Lower leg skin (tissue), 4 donors: ENCODE data around the gene GATB. TPM values are rescaled to one million over a fixed set of nuclear protein-coding genes. Genes with fewer than 3 reads are reported as not detected.

Source experiments
- DNase-seq, 2 donors: peaks; one replicate each; pipeline ENCODE4 v3.0.0-alpha.2; 2019; ENCODE audit warnings: low spot score in 2 of 2
- H3K4me3 ChIP-seq: fragments of 200-600 bp; sonication (generic); 2 replicates; pipeline ENCODE4 v1.5.1; 2017; ENCODE audit warnings: mild to moderate bottlenecking, low read depth; ENCODE audit not compliant: poor library complexity, severe bottlenecking
- POLR2A ChIP-seq, 2 donors: fragments of 450-650 bp; IDR thresholded peaks; one replicate each; pipeline ENCODE4 v1.6.1; 2016 to 2017; ENCODE audit warnings: antibody characterized with exemption in 2 of 2, mild to moderate bottlenecking in 1 of 2, moderate library complexity in 1 of 2
- WGBS, 2 donors: methylation state at CpG; one replicate each; pipeline ENCODE4 v1.1.5; 2018; 5-methylcytosine and 5-hydroxymethylcytosine counted together
- intact Hi-C: fragments of 100-400 bp; cut with DNase I; formaldehyde crosslinking; loops from one replicate; pipeline ENCODE4 v1.15.0; 2023; ENCODE audit warnings: low total_unique reads
- total RNA-seq, 4 donors: library from RNA; depleted of rRNA; stranded (reverse); fragments of >200 nt; gene quantifications; one replicate each; pipeline ENCODE4 v1.1.0, GENCODE V29; 2016
- TF ChIP-seq, protein P1 (sequence below), 3 donors: fragments of 450-650 bp; IDR thresholded peaks; one replicate each; pipeline ENCODE4 v1.5.1; 2016; ENCODE audit warnings: antibody characterized with exemption in 3 of 3, mild to moderate bottlenecking in 3 of 3, moderate library complexity in 2 of 3

The GATB gene, protein sequence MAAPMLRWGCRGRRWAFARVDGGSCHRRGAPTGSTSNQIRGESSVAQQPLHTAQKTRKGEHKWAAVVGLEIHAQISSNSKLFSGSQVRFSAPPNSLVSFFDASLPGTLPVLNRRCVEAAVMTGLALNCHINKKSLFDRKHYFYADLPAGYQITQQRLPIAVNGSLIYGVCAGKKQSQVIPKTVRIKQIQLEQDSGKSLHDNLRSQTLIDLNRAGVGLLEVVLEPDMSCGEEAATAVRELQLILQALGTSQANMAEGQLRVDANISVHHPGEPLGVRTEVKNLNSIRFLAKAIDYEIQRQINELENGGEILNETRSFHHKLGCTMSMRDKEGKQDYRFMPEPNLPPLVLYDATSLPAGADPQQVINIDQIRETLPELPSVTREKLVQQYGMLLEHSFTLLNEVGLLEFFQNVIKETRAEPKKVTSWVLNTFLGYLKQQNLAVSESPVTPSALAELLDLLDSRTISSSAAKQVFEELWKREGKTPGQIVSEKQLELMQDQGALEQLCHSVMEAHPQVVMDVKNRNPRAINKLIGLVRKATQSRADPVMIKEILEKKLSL
- 10 to 100 TPM; 26.9 to 48.4 (median 35.9) TPM for total RNA-seq

DNA sequence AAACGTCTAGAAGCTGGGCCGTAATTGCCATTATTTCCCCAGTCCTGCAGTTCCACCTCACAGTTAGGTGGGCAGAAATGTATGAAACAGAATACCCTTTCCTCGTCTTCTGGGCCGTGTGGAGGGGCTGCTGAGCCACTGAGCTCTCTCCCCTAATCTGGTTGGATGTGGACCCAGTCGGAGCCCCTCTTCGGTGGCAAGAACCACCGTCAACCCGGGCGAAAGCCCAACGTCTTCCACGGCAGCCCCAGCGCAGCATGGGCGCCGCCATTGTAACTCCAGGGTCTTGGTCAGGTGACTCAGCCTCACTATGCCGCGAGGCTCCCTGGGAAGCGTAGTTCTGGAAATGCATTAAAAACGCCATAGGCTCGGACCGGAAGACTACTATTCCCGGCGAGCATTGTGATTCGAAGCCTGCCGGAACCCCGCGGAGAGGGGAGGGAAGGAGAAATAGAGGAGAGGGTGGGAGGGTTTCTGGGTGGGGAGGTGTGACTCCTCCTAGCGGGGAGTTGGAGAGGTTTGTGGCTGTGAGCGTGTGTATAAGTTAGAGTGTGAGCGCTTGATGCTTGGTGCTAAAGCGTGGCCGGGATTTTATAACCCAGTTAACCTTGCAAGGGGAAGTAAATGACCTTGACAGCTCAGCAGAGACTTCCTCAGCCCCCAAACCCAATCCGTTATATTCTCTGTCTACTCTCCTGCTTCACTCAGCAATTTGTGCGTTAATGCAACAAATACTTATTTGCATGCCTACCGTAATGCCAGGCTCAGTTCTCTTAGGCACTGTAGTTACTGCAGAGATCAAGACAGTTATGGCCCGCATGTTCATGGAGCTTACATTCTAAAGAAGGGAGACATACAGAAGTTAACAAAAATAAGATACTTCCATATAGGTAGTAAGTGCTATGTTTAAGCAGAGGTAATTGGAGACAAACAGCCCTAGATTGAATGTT is at the start of gene GATB:
GATB (minus strand) TSS at position 296 of the 950 bp plus-strand sequence; CDS start at position 271, 25 bp downstream.
- WGBS, 2 donors: 3 to 4% methylated on average over 33 to 35 of the region's 35 CpGs
- intact Hi-C loops: no loop called here
- peak; percentile 96 to 98 for DNase-seq
- peak within 1 kb of the TSS; percentile 67 for H3K4me3 ChIP-seq
- TF ChIP-seq, protein P1, sequence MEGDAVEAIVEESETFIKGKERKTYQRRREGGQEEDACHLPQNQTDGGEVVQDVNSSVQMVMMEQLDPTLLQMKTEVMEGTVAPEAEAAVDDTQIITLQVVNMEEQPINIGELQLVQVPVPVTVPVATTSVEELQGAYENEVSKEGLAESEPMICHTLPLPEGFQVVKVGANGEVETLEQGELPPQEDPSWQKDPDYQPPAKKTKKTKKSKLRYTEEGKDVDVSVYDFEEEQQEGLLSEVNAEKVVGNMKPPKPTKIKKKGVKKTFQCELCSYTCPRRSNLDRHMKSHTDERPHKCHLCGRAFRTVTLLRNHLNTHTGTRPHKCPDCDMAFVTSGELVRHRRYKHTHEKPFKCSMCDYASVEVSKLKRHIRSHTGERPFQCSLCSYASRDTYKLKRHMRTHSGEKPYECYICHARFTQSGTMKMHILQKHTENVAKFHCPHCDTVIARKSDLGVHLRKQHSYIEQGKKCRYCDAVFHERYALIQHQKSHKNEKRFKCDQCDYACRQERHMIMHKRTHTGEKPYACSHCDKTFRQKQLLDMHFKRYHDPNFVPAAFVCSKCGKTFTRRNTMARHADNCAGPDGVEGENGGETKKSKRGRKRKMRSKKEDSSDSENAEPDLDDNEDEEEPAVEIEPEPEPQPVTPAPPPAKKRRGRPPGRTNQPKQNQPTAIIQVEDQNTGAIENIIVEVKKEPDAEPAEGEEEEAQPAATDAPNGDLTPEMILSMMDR (IDR thresholded peaks at IDR 0.05): no peak
- TF ChIP-seq POLR2A (IDR thresholded peaks at IDR 0.05): no peak

DNA sequence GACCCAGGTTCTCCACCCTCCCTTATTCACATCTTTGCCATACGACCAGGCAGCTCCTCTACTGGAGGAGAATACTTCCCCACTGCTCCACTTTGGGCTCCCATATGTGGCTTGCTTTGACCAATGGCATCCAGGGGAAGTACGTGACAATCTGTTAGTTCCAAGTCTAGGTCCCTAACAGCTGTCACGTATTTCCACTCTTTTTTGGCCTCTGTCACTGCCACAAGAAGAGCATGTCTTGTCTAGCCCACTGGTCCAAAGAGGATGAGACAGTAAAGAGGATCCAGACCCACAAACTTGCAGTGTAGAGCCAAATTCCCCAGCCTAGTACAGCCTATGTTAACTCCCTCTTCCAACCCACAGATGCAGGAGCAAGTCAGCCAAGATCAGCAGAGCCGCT is 49.7 kb upstream of the GATB start:
- 80 to 81% methylated on average over 4 of the region's 4 CpGs for WGBS, 2 donors
- no peak for DNase-seq
- H3K4me3 ChIP-seq: no peak overlapping the region
- intact Hi-C loops: no loop called here
- TF ChIP-seq, protein P1 (IDR thresholded peaks at IDR 0.05): no peak
- no peak for TF ChIP-seq POLR2A (IDR thresholded peaks at IDR 0.05)

DNA sequence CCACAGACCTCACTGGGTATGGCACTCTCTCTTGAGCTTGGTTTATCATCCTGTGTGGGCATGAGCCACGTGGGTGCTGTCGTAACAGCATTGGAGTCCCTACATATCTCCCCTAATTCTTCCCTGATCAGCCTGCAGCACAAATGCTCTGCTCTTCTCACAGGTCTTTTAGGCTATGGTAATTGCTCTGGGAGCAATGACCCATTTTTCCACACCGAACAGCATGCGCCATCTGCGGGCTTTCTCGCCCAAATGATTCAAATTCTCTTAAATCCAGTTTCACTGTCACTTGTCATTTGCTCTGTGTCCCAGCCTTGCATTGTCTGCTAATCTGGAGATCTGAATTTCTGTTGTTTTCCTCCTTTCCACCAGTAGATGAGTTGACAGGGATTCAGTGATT is 48.9 kb upstream of the GATB start:
- no peak for DNase-seq
- no peak overlapping the region for H3K4me3 ChIP-seq
- WGBS, 2 donors: 92 to 98% methylated on average over 6 of the region's 6 CpGs
- TF ChIP-seq, protein P1 (IDR thresholded peaks at IDR 0.05): no peak
- no peak for TF ChIP-seq POLR2A (IDR thresholded peaks at IDR 0.05)
- intact Hi-C loops: no loop called here

DNA sequence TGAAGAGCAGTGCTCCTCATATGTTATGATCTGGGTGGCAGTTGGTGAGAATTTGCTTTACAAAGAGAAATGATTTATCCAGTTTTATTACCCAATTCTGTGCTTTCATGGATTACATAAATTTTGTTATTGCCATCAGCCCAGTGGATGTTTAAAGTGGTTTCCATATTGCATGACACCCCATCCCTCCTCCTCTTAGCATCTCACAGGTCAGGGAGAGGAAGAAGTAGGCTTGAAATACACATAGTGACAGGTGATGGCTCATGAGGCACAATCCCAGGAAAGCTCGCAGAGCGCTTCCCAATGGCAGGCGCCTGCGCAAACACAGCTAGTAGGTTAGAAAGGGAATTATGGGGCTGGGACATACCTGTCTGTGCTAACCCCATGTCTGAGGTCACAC is 47.7 kb upstream of the GATB start:
- DNase-seq: no peak
- no peak overlapping the region for H3K4me3 ChIP-seq
- intact Hi-C loops: no loop called here
- no peak for TF ChIP-seq POLR2A (IDR thresholded peaks at IDR 0.05)
- TF ChIP-seq, protein P1 (IDR thresholded peaks at IDR 0.05): no peak
- 91 to 96% methylated on average over 4 of the region's 4 CpGs for WGBS, 2 donors

DNA sequence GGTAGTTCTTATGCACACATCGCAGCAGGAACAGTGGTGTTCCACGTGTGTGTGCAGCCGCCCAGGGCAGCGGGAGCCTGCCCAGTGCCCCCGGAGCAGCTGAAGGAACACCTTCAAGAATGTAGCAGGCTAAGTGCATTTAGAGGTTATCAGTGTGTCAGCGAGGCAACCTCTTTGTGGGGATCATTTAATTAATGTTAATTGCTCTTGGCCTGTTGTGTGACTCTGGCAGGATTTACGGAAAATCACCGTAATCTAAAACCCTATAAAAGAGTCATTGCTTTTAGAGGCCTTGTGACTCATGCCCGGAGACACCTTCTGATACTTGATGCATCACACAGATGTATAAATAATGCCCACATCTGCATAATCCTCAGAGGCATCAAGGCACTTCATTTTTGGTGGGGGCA is 47.3 kb upstream of the GATB start:
- DNase-seq: peak in 1 of 2 donors; percentile 24
- no peak for TF ChIP-seq POLR2A (IDR thresholded peaks at IDR 0.05)
- TF ChIP-seq, protein P1 (IDR thresholded peaks at IDR 0.05): no peak
- 49 to 54% methylated on average over 9 of the region's 9 CpGs for WGBS, 2 donors
- H3K4me3 ChIP-seq: no peak overlapping the region
- intact Hi-C loops: no loop called here
